HEK293 (cell line): ENCODE data around the gene ERF.

Experiments used
- BCL11A ChIP-seq: fragments of 450-650 bp; formaldehyde crosslinking; IDR thresholded peaks from 2 replicates; pipeline ENCODE4 v1.5.1; 2016; ENCODE audit warnings: low read depth, missing biosample characterization, missing genetic modification characterization
- CTCF ChIP-seq: fragments of 450-650 bp; formaldehyde crosslinking; IDR thresholded peaks from 2 replicates; pipeline ENCODE4 v1.5.1; 2016; ENCODE audit warnings: missing biosample characterization, missing genetic modification characterization
- KLF16 ChIP-seq: fragments of 450-650 bp; formaldehyde crosslinking; IDR thresholded peaks from 2 replicates; pipeline ENCODE4 v1.5.1; 2017; ENCODE audit warnings: missing biosample characterization, missing genetic modification characterization
- KLF8 ChIP-seq: fragments of 450-650 bp; formaldehyde crosslinking; IDR thresholded peaks from 2 replicates; pipeline ENCODE4 v1.5.1; 2016; ENCODE audit warnings: missing biosample characterization, missing genetic modification characterization
- PATZ1 ChIP-seq: fragments of 450-650 bp; formaldehyde crosslinking; IDR thresholded peaks from 2 replicates; pipeline ENCODE4 v1.5.1; 2016; ENCODE audit warnings: missing biosample characterization, missing genetic modification characterization
- PRDM10 ChIP-seq: fragments of 450-650 bp; formaldehyde crosslinking; IDR thresholded peaks from 2 replicates; pipeline ENCODE4 v1.5.1; 2016; ENCODE audit warnings: missing biosample characterization, missing genetic modification characterization
- TSHZ1 ChIP-seq: fragments of 450-650 bp; formaldehyde crosslinking; IDR thresholded peaks from 2 replicates; pipeline ENCODE4 v1.5.1; 2016; ENCODE audit warnings: missing biosample characterization, missing genetic modification characterization, borderline replicate concordance
- ZNF114 ChIP-seq: fragments of 450-650 bp; formaldehyde crosslinking; IDR thresholded peaks from 2 replicates; pipeline ENCODE4 v1.5.0; 2017; ENCODE audit warnings: missing biosample characterization, missing genetic modification characterization
- ZNF138 ChIP-seq: fragments of 450-650 bp; formaldehyde crosslinking; IDR thresholded peaks from 2 replicates; pipeline ENCODE4 v1.5.1; 2016; ENCODE audit warnings: missing biosample characterization, missing genetic modification characterization, borderline replicate concordance
- ZNF221 ChIP-seq: fragments of 450-650 bp; formaldehyde crosslinking; IDR thresholded peaks from 2 replicates; pipeline ENCODE4 v1.5.1; 2017; ENCODE audit warnings: missing biosample characterization, missing genetic modification characterization, borderline replicate concordance
- ZNF274 ChIP-seq, 2 experiments: fragments of 200-500 bp in 1 of 2; fragments of 450-650 bp in 1 of 2; sonication (Bioruptor generic) in 1 of 2; formaldehyde crosslinking in 1 of 2; IDR thresholded peaks; 2 replicates each; pipeline versions ENCODE4 v1.5.1 to v1.6.1; 2014 to 2016; ENCODE audit warnings: borderline replicate concordance in 1 of 2, inconsistent platforms in 1 of 2, low read length in 1 of 2, missing biosample characterization in 1 of 2, missing genetic modification characterization in 1 of 2
- ZNF302 ChIP-seq: fragments of 450-650 bp; formaldehyde crosslinking; IDR thresholded peaks from 2 replicates; pipeline ENCODE4 v1.5.1; 2016; ENCODE audit warnings: missing biosample characterization, missing genetic modification characterization, low read depth
- ZNF350 ChIP-seq: fragments of 450-650 bp; formaldehyde crosslinking; IDR thresholded peaks from 2 replicates; pipeline ENCODE4 v1.5.0; 2017; ENCODE audit warnings: missing biosample characterization, mild to moderate bottlenecking, missing genetic modification characterization
- ZNF423 ChIP-seq: fragments of 450-650 bp; formaldehyde crosslinking; IDR thresholded peaks from 2 replicates; pipeline ENCODE4 v1.5.1; 2016; ENCODE audit warnings: missing biosample characterization, missing genetic modification characterization
- ZNF473 ChIP-seq: fragments of 450-650 bp; formaldehyde crosslinking; IDR thresholded peaks from 2 replicates; pipeline ENCODE4 v1.5.1; 2017; ENCODE audit warnings: missing biosample characterization, missing genetic modification characterization
- ZNF510 ChIP-seq: fragments of 450-650 bp; formaldehyde crosslinking; IDR thresholded peaks from 2 replicates; pipeline ENCODE4 v1.5.1; 2018; ENCODE audit warnings: mild to moderate bottlenecking, missing genetic modification characterization, missing biosample characterization; ENCODE audit not compliant: insufficient replicate concordance
- ZNF529 ChIP-seq: fragments of 450-650 bp; formaldehyde crosslinking; IDR thresholded peaks from 2 replicates; pipeline ENCODE4 v1.5.1; 2017; ENCODE audit warnings: missing genetic modification characterization, missing biosample characterization; ENCODE audit not compliant: insufficient replicate concordance
- ZNF585B ChIP-seq: fragments of 450-650 bp; formaldehyde crosslinking; IDR thresholded peaks from 2 replicates; pipeline ENCODE4 v1.5.1; 2016; ENCODE audit warnings: missing biosample characterization, missing genetic modification characterization
- ZNF645 ChIP-seq: fragments of 450-650 bp; formaldehyde crosslinking; IDR thresholded peaks from 2 replicates; pipeline ENCODE4; 2016; ENCODE audit warnings: missing biosample characterization, missing genetic modification characterization
- ZNF654 ChIP-seq: fragments of 450-650 bp; formaldehyde crosslinking; IDR thresholded peaks from 2 replicates; pipeline ENCODE4 v1.5.1; 2016; ENCODE audit warnings: low read depth, missing biosample characterization, missing genetic modification characterization
- ZNF701 ChIP-seq: fragments of 450-650 bp; formaldehyde crosslinking; IDR thresholded peaks from 2 replicates; pipeline ENCODE4 v1.5.1; 2016; ENCODE audit warnings: missing biosample characterization, missing genetic modification characterization
- ZNF76 ChIP-seq: fragments of 450-650 bp; formaldehyde crosslinking; IDR thresholded peaks from 2 replicates; pipeline ENCODE4; 2016; ENCODE audit warnings: low read depth, missing biosample characterization, missing genetic modification characterization, borderline replicate concordance
- ZSCAN16 ChIP-seq: fragments of 450-650 bp; formaldehyde crosslinking; IDR thresholded peaks from 2 replicates; pipeline ENCODE4 v1.5.1; 2016; ENCODE audit warnings: missing biosample characterization, missing genetic modification characterization
- ZXDB ChIP-seq: fragments of 450-650 bp; formaldehyde crosslinking; IDR thresholded peaks from 2 replicates; pipeline ENCODE4 v1.5.1; 2016; ENCODE audit warnings: missing biosample characterization, missing genetic modification characterization

The ERF gene

GRCh38 chr19:42244347-42245220, 10.3 kb downstream of the ERF start (continued):
- peak; percentile 85 for TF ChIP-seq PATZ1
- TF ChIP-seq KLF16 (tag by site-specific recombination) = peak; percentile 65
- no peak for TF ChIP-seq ZNF701 (tag by site-specific recombination)
- 0 out of 2 replicates have a peak, but pooled peaks have one; percentile 12 for TF ChIP-seq ZNF654
- TF ChIP-seq KLF8 (tag by site-specific recombination) = peak; percentile 87
- TF ChIP-seq PRDM10 (tag by site-specific recombination) = peak; percentile 77
- no peak for TF ChIP-seq ZNF510 (tag by site-specific recombination)
- no peak for TF ChIP-seq ZNF114 (tag by site-specific recombination)
- peak; percentile 99 for TF ChIP-seq ZNF76 (tag by site-specific recombination)
- TF ChIP-seq ZNF585B (tag by site-specific recombination) = no peak
- no peak for TF ChIP-seq ZNF529
- TF ChIP-seq ZNF350 = no peak
- TF ChIP-seq ZNF274 (IDR thresholded peaks at IDR 0.05; ENCODE audit: low read length) = no peak
- no peak for TF ChIP-seq ZNF274 (tag by site-specific recombination; IDR thresholded peaks at IDR 0.05; ENCODE audit: borderline replicate concordance)
- TF ChIP-seq ZSCAN16 (tag by site-specific recombination) = no peak
- no peak for TF ChIP-seq ZNF645 (tag by site-specific recombination)
- TF ChIP-seq ZXDB (tag by site-specific recombination) = peak; percentile 98
- TF ChIP-seq ZNF423 (tag by site-specific recombination) = no peak
- no peak for TF ChIP-seq ZNF302 (tag by site-specific recombination)
- no peak for TF ChIP-seq ZNF473 (tag by site-specific recombination)
- no peak for TF ChIP-seq TSHZ1 (tag by site-specific recombination)
- no peak for TF ChIP-seq ZNF138 (tag by site-specific recombination)
- TF ChIP-seq BCL11A = no peak
- no peak for TF ChIP-seq ZNF221 (tag by site-specific recombination)
- peak; percentile 95 for TF ChIP-seq CTCF (tag by site-specific recombination)
